Liver (tissue), 9 donors: ENCODE data around the gene GTSE1. TPM values are rescaled to one million over a fixed set of nuclear protein-coding genes. Genes with fewer than 3 reads are reported as not detected.

Experiments used
- DNase-seq: peaks from one replicate; pipeline ENCODE4 v3.0.0-alpha.2; 2017; ENCODE audit warnings: low spot score
- H3K27ac ChIP-seq, 2 donors: one replicate each; pipeline ENCODE4 v1.7.0; 2013; ENCODE audit warnings: inconsistent platforms in 2 of 2, low read length in 2 of 2, control low read depth in 1 of 2, low read depth in 1 of 2, mild to moderate bottlenecking in 1 of 2
- H3K27me3 ChIP-seq, 4 donors: one replicate each; pipeline versions ENCODE4 v1.6.1 to v1.7.0; 2013; ENCODE audit warnings: low read length in 3 of 4, inconsistent platforms in 1 of 4, mild to moderate bottlenecking in 1 of 4, moderate library complexity in 1 of 4; ENCODE audit not compliant: control insufficient read depth in 4 of 4, insufficient read depth in 4 of 4
- H3K36me3 ChIP-seq, 4 donors: one replicate each; pipeline versions ENCODE4 v1.6.1 to v1.7.0; 2013; ENCODE audit warnings: low read length in 3 of 4, mild to moderate bottlenecking in 3 of 4, low read depth in 1 of 4, moderate library complexity in 1 of 4; ENCODE audit not compliant: control insufficient read depth in 4 of 4, insufficient read depth in 3 of 4
- H3K4me1 ChIP-seq, 4 donors: one replicate each; pipeline versions ENCODE4 v1.6.1 to v1.7.0; 2013; ENCODE audit warnings: low read length in 3 of 4, mild to moderate bottlenecking in 3 of 4, moderate library complexity in 1 of 4; ENCODE audit not compliant: control insufficient read depth in 4 of 4, insufficient read depth in 4 of 4
- H3K4me3 ChIP-seq, 3 donors: one replicate each; pipeline versions ENCODE4 v1.6.1 to v1.7.0; 2013; ENCODE audit warnings: low read length in 3 of 3, control low read depth in 1 of 3, low read depth in 1 of 3, mild to moderate bottlenecking in 1 of 3
- H3K9ac ChIP-seq, 2 donors: one replicate each; pipeline ENCODE4 v1.7.0; 2013; ENCODE audit warnings: low read length in 2 of 2, mild to moderate bottlenecking in 2 of 2, moderate library complexity in 2 of 2, control low read depth in 1 of 2, low read depth in 1 of 2
- H3K9me3 ChIP-seq, 4 donors: one replicate each; pipeline versions ENCODE4 v1.6.1 to v1.7.0; 2013; ENCODE audit warnings: low read length in 3 of 4; ENCODE audit not compliant: control insufficient read depth in 4 of 4
- ATF3 ChIP-seq: IDR thresholded peaks from 2 replicates; pipeline ENCODE4 v1.6.1; 2016; ENCODE audit warnings: antibody characterized with exemption
- FOXA1 ChIP-seq: IDR thresholded peaks from 2 replicates; pipeline ENCODE4 v1.6.1; 2016; ENCODE audit warnings: antibody characterized with exemption
- FOXA2 ChIP-seq: IDR thresholded peaks from 2 replicates; pipeline ENCODE4 v1.6.1; 2016; ENCODE audit warnings: antibody characterized with exemption
- GABPA ChIP-seq, 2 donors: IDR thresholded peaks in 1 of 2; conservative IDR thresholded peaks in 1 of 2; 2 replicates each; pipeline ENCODE4 v1.6.1; 2016; ENCODE audit warnings: antibody characterized with exemption in 2 of 2, mild to moderate bottlenecking in 1 of 2, moderate library complexity in 1 of 2
- HNF4A ChIP-seq, 2 donors: conservative IDR thresholded peaks; 2 replicates each; pipeline ENCODE4 v1.6.1; 2016; ENCODE audit warnings: antibody characterized with exemption in 2 of 2, mild to moderate bottlenecking in 2 of 2
- HNF4G ChIP-seq: IDR thresholded peaks from 2 replicates; pipeline ENCODE4 v1.6.1; 2016; ENCODE audit warnings: antibody characterized with exemption
- JUND ChIP-seq, 2 donors: IDR thresholded peaks; 2 replicates each; pipeline ENCODE4 v1.6.1; 2016; ENCODE audit warnings: antibody characterized with exemption in 2 of 2
- MAX ChIP-seq: IDR thresholded peaks from 2 replicates; pipeline ENCODE4 v1.6.1; 2016; ENCODE audit warnings: antibody characterized with exemption
- NR2F2 ChIP-seq: IDR thresholded peaks from 2 replicates; pipeline ENCODE4 v1.6.1; 2016; ENCODE audit warnings: antibody characterized with exemption
- RAD21 ChIP-seq, 2 donors: IDR thresholded peaks; 2 replicates each; pipeline ENCODE4 v1.6.1; 2016; ENCODE audit warnings: antibody characterized with exemption in 2 of 2, mild to moderate bottlenecking in 2 of 2
- REST ChIP-seq: IDR thresholded peaks from 2 replicates; pipeline ENCODE4 v1.6.1; 2016; ENCODE audit warnings: antibody characterized with exemption, mild to moderate bottlenecking
- TAF1 ChIP-seq: conservative IDR thresholded peaks from 2 replicates; pipeline ENCODE4 v1.6.1; 2016; ENCODE audit warnings: antibody characterized with exemption, mild to moderate bottlenecking
- YY1 ChIP-seq: IDR thresholded peaks from 2 replicates; pipeline ENCODE4 v1.6.1; 2016; ENCODE audit warnings: antibody characterized with exemption, mild to moderate bottlenecking
- ZBTB33 ChIP-seq: IDR thresholded peaks from 2 replicates; pipeline ENCODE4 v1.6.1; 2016; ENCODE audit warnings: antibody characterized with exemption
- WGBS: extraction: QIAGEN DNeasy Blood & Tissue Kit; methylation state at CpG from one replicate; pipeline ENCODE4 v1.1.7; 2013; 5-methylcytosine and 5-hydroxymethylcytosine counted together
- polyA plus RNA-seq, 2 donors: library from polyadenylated mRNA; stranded (reverse) in 1 of 2; unstranded in 1 of 2; fragments of 200-250 nt in 1 of 2; fragments of >200 nt in 1 of 2; fragmentation: Nextera tagmentation in 1 of 2; extraction: Ambion mirVana in 1 of 2; gene quantifications; one replicate each; pipeline versions ENCODE4 v1.2.1 to v1.2.3, GENCODE V29; 2013 to 2015
- total RNA-seq, 2 donors: library from RNA; depleted of rRNA; stranded (reverse); fragments of >200 nt; gene quantifications; one replicate each; pipeline ENCODE4 v1.2.3, GENCODE V29; 2014
- donor health status: healthy.
- donor health status: healthy.
- donor health status: healthy.
- donor health status: healthy.
- donor health status: healthy.

GTSE1 gene
- total and polyA plus RNA-seq, 4 donors: 0.17 to 13.9 (median 0.85) TPM

- no peak for TF ChIP-seq ZBTB33
Measured at GRCh38 chr22:46251266-46251665, 45.4 kb upstream of the GTSE1 start (continued).

- Histone ChIP-seq H3K27me3 (no peaks in the 10 kb centered on the region), H3K4me3 (no peak overlapping the region)
- 94% methylated on average over 9 of the region's 9 CpGs for WGBS
Measured at GRCh38 chr22:46251816-46252380, 44.8 kb upstream of the GTSE1 start.

More at GRCh38 chr22:46251816-46252380, 44.8 kb upstream of the GTSE1 start:
- no peak for TF ChIP-seq NR2F2
- TF ChIP-seq YY1: no peak
- TF ChIP-seq HNF4A (conservative IDR thresholded peaks at IDR 0.05): no peak
- TF ChIP-seq FOXA2: no peak
- TF ChIP-seq TAF1: no peak
- no peak for TF ChIP-seq HNF4G
- no peak for TF ChIP-seq GABPA (IDR thresholded peaks at IDR 0.05 in 1 of 2, conservative IDR thresholded peaks at IDR 0.05 in 1 of 2)
- no peak for TF ChIP-seq ATF3
- no peak for TF ChIP-seq JUND (IDR thresholded peaks at IDR 0.05)
- no peak for TF ChIP-seq RAD21 (IDR thresholded peaks at IDR 0.05)
- no peak for TF ChIP-seq MAX
- TF ChIP-seq REST: no peak
- no peak for TF ChIP-seq FOXA1
- no peak for DNase-seq
- H3K9me3 ChIP-seq: no peaks in the 10 kb centered on the region
- H3K36me3 ChIP-seq: no peaks in the 10 kb centered on the region
- H3K9ac ChIP-seq: no peak overlapping the region
- H3K27ac ChIP-seq: no peak overlapping the region
- H3K4me1 ChIP-seq: peaks cover 3 to 16% (median 9%) of the 10 kb centered on the region in 4 donors
